AG04449 (cell line): ENCODE results near the gene ERBB2.

ENCODE experiments used
- CTCF ChIA-PET: fragments of 350-600 bp; formaldehyde crosslinking; extraction: SDS; loops from one replicate; lab custom pipeline; 2021; ENCODE audit warnings: antibody characterized with exemption; lab: Yijun Ruan, JAX
- POLR2A ChIA-PET: fragments of 400-600, 350-600 bp; formaldehyde crosslinking; extraction: SDS; loops from one replicate; lab custom pipeline; 2020; ENCODE audit warnings: antibody characterized with exemption, inconsistent platforms; lab: Yijun Ruan, JAX
- DNase-seq: peaks from one replicate; pipeline ENCODE4 v3.0.0-alpha.2; 2010; ENCODE audit warnings: low read depth, low spot score
- H3K4me3 ChIP-seq: 2 replicates; pipeline ENCODE4 v1.5.1; 2011; ENCODE audit warnings: low read depth, mild to moderate bottlenecking, control low read depth, low read length
- TF ChIP-seq, protein P1 (sequence below): IDR thresholded peaks from one replicate; pipeline ENCODE4 v1.5.1; 2011; ENCODE audit warnings: mild to moderate bottlenecking, moderate library complexity, low read length, control low read depth, inconsistent platforms; ENCODE audit not compliant: insufficient read depth; ENCODE audit errors: missing control alignments

The ERBB2 gene

DNA sequence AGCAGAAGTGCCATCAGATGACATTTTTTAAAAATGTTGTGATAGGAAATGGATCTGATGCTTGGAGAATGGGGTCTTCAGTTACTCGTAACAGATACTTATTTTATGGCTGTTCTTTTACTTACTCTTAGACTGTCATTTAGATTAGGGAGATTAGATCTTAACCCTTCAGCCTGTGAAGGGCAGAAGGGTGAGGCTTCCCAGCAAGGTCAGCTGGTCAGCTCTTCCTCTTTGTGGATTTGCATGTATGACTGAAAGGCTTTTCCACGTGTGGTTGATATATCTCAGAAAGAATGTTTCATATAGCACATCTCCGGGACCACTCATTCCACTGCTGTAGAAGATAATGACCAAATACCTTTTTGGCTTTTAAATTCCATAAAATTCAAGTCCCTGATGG lies 65.3 kb downstream of the ERBB2 start:
- no peak for DNase-seq
- no peak overlapping the region for H3K4me3 ChIP-seq
- TF ChIP-seq, protein P1, sequence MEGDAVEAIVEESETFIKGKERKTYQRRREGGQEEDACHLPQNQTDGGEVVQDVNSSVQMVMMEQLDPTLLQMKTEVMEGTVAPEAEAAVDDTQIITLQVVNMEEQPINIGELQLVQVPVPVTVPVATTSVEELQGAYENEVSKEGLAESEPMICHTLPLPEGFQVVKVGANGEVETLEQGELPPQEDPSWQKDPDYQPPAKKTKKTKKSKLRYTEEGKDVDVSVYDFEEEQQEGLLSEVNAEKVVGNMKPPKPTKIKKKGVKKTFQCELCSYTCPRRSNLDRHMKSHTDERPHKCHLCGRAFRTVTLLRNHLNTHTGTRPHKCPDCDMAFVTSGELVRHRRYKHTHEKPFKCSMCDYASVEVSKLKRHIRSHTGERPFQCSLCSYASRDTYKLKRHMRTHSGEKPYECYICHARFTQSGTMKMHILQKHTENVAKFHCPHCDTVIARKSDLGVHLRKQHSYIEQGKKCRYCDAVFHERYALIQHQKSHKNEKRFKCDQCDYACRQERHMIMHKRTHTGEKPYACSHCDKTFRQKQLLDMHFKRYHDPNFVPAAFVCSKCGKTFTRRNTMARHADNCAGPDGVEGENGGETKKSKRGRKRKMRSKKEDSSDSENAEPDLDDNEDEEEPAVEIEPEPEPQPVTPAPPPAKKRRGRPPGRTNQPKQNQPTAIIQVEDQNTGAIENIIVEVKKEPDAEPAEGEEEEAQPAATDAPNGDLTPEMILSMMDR = no peak
- POLR2A ChIA-PET = no interaction called here
- CTCF ChIA-PET = interaction anchor here (1.8 kb wide), 1 partner anchor 12 kb away, joined by 5 read pairs; no protein-coding TSS in a partner anchor

DNA sequence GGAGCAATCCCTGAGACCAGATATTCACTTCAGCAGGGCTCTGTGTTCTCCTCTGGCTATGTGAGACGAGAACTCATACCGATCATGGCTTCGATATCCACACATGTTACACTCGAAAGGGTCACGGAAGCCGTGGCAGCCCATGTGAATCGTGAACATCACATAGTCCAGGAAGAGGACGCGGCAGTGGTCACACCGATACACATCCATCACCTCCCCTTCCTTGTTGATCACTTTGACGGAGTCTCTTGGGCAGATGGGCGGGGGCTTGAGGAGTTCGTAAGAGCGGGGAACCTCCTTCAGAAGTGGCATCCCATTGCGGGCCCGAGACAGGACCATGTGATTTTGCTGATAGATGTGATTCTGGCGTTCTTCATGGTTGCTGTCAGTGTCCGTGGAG lies 65.9 kb downstream of the ERBB2 start:
- ChIA-PET CTCF (no interaction called here), POLR2A (no interaction called here)
- TF ChIP-seq, protein P1 = no peak
- H3K4me3 ChIP-seq = no peak overlapping the region
- DNase-seq = no peak

DNA sequence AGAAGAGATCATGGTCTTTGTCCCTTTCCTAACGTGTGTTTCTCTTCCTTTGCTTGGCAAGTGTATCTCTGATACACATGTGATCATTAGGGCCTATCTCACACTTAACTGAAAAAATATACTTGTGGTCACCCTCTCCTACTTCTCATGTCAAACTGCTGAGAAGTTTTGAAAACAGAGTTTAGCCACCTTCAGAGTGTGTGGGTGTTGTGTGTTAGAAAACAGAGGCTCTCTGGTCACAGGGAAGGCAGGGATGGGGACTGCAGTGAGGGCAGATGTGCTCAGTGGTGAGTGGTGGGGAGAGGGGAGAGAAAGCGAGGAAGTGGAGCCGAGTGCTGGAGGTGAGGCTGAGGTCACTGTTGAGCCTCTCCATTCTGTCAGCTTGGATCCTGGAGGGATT lies 67.3 kb downstream of the ERBB2 start:
- CTCF ChIA-PET = no interaction called here
- TF ChIP-seq, protein P1 = no peak
- DNase-seq = no peak
- POLR2A ChIA-PET = interaction anchor here (0.6 kb wide), 1 partner anchor 251 kb away, joined by 3 read pairs; no protein-coding TSS in a partner anchor
- H3K4me3 ChIP-seq = no peak overlapping the region

DNA sequence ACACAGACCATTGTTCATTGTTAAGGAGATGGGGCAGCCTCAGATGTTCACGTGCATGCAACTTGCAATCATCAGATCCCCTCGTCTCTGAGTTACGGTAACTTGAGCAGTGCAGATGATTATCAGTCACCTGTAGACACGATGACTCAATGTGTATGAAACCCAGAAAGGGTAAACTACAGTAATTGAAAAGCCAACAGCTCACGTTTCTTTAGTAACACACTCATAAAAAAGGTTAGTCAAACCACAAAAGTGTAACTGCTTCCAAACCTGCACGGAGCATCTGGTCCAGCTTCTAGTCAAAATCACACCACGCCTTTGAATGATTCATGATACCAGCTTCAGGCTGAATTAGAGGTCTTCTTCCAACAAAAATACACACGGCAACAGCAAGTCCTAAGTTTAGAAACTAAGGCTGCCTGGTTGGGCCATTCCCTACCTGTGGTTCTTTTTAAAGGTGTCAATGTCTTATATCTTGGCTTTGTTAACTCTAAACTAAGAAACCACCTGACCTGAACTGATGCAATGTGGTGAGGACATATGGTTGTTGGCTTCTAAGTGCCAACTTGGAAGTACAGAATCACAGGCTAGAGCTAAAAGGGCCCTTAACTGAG lies 70.2 kb downstream of the ERBB2 start:
- ChIA-PET POLR2A (no interaction called here), CTCF (no interaction called here)
- H3K4me3 ChIP-seq = no peak overlapping the region
- TF ChIP-seq, protein P1 = no peak
- no peak for DNase-seq

DNA sequence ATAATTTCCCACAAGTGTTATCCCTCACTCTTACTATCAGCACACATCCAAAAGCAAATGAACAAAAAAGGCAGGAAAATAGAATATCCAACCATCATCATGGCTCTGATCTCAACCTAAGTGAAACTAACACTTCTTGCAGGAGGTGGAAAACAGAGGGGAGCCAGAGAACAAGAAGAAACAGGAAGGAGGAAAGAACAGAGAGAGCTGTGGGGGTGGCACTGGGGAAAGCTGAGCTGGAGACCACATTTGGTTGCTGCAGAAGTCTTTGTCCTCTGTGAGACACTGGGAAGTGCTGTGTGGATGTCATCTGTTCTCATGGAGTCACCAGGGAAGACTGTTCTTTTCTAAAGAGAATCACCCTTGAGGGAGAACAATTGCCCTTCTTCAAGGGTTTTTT lies 72.6 kb downstream of the ERBB2 start:
- TF ChIP-seq, protein P1 = no peak
- POLR2A ChIA-PET = no interaction called here
- CTCF ChIA-PET = no interaction called here
- no peak for DNase-seq
- no peak overlapping the region for H3K4me3 ChIP-seq

DNA sequence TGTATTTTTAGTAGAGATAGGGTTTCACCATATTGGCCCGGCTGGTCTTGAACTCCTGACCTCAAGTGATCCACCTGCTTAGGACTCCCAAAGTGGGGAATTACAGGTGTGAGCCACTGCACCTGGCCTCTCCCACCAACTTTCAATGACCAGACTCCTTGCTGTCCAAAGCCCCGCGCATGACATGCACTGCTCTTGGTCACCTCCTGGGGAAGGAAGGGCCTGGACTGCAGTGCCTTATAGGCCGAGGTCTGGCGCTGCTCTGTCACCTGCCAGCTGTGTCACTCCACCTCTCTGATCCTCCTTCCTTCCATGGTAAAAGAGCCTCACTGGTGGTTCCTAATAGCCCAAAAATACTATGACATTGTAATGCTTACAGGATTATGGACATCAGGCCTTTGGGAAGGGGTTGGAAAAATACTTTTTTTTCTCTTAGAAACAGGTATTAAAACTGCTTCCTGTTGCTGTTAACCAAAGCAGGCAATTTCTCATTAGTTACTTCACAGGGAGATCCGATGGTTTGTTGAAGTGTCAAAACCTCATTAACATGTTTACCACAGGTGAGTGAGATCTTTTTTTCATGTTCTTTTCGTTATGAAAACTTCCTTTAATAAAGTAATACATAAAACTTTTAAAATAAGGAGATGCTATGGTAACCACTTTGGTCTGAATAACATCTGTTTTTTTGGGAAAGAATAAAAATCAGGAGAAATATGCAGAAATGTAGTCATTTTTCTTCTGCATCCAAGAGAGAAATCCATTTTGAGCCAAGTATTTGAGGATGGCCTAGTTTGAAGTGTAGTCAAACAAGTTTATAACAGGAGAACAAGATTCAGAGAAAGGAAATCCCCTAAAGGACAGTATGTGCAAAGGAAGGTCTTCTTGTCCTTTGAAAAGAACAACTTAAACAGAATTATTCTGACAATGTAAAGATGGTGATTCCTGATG lies 73.4 kb downstream of the ERBB2 start:
- no peak for DNase-seq
- CTCF ChIA-PET = no interaction called here
- no peak overlapping the region for H3K4me3 ChIP-seq
- TF ChIP-seq, protein P1 = no peak
- POLR2A ChIA-PET = no interaction called here
